ENCODE data around the gene SLC16A8.
"Not testable (repeated sequence)": the region's sequence is repeated elsewhere in the genome, so short reads cannot be mapped to it uniquely, and the experiment has no call there.

The SLC16A8 gene

DNA sequence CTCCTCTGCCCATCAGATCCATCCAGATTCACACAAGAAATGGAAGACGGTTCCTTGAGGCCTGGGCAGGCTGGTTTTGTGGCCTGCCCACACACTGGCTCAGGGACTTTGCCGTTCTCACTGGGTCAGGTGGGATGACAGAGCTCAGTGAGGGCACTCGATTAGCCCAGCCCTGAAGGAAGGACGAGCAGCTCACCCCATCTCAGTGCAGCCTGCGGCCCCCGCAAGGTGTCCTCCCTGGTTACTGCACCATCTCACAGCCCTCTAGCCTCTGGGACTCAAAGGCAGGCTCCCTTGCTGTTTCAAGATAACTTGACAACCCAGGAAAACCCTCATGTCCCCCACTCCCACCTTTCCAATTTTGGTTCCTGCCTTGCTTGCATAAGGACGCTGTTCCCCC, 4.2 kb downstream of the SLC16A8 start:
- in situ Hi-C loops (cut with HindIII; ENCODE audit: low pct_unique_long_range_greater_than_20kb, low sequenced_read_pairs) = no loop called here
- no peak for TF ChIP-seq JUND (IDR thresholded peaks at IDR 0.05; ENCODE audit: low read depth)
- no peak for DNase-seq (ENCODE audit: low read depth in 1 of 2, low spot score in 1 of 2)

- DNase-seq (ENCODE audit: low read depth in 1 of 2, low spot score in 1 of 2); in situ Hi-C loops (cut with HindIII; ENCODE audit: low pct_unique_long_range_greater_than_20kb, low sequenced_read_pairs): not testable (repeated sequence)
These were observed 4.8 kb downstream of the SLC16A8 start for GRCh38 chr22:38079208-38079607.

DNA sequence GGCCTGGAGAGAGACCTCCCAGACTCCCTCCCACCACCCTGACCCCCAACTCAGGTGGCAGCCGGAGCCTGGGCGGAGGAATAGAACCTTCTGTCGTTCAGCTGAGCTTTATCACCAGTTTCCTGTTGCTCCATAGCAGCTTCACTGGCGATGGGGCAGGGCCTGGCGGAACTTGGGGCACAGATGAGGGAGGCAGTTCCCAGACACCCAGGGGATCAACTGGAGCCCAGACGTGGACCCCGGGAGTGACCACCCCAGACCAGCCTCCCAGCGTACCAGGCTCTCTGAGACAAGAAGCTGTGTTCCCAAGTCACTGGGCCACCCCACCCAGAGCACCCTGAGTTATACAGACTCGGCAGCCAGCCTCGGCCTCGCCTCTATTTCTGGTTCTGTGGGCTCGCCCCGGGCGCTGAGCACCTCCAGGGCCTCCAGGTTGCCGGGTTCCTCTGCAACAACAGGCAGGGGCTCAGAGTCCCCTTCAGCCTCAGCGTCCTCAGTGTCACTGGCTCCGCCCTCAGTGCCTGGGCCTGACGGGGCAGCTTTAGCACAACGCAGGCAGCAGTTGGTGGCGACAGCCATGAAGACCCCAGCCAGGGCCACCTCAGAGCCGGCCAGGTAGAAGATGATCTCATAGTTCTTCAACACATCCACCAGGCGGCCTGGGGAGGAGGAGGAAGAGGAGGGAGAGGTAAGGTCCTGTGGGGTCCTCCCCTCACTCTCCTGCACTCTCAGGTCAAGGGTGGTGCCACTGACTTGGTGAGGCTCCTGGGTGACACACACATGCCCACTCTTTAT, 5.7 kb downstream of the SLC16A8 start:
- in situ Hi-C loops (cut with HindIII; ENCODE audit: low pct_unique_long_range_greater_than_20kb, low sequenced_read_pairs) = no loop called here
- no peak for TF ChIP-seq JUND (IDR thresholded peaks at IDR 0.05; ENCODE audit: low read depth)

DNA sequence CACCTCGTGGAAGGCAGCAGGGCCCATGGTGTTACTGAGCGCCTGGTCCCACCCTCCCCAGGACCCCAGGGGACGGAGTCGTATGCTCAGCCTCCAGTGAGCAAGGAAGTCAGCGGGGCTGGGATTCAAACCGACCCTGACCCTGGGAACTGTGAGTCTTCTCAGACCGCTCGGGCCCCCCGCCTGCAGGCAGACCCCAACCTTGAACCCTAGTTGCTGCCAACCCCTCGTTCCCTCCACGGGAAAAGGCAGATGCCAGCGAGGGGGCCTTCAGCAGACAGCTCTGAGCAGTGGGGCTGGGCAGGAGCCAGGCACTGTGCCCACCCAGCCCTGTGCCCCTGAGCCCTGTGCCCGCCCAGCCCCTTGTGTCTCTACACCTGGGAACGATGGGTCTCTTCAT, 6.4 kb downstream of the SLC16A8 start:
- in situ Hi-C loops (cut with HindIII; ENCODE audit: low pct_unique_long_range_greater_than_20kb, low sequenced_read_pairs) = no loop called here
- TF ChIP-seq JUND (IDR thresholded peaks at IDR 0.05; ENCODE audit: low read depth) = no peak
- no peak for DNase-seq (ENCODE audit: low read depth in 1 of 2, low spot score in 1 of 2)

More for the DNA sequence above, 5.7 kb downstream of the SLC16A8 start:
- no peak for DNase-seq (ENCODE audit: low read depth in 1 of 2, low spot score in 1 of 2)

DNA sequence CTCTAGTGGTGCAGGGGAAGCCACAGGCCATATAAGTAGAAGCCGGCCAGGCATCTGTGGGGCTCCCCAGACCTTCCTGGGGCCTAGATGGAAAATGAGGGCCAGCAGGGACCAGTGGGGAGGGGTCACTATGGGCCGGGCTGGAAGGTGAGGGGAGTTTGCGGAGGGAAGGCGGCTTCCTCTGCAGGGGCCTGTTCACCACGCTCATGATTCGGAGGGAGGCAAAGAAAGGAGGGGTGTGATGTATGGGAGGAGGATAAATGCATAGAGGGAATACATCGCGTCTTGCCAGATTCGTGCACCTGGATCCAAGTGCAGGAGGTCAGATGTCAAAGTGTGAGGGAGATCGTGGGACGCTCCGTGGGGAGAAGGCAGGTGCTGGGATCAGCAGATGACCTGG, 6.9 kb downstream of the SLC16A8 start:
- in situ Hi-C loops (cut with HindIII; ENCODE audit: low pct_unique_long_range_greater_than_20kb, low sequenced_read_pairs) = no loop called here
- no peak for DNase-seq (ENCODE audit: low read depth in 1 of 2, low spot score in 1 of 2)

DNA sequence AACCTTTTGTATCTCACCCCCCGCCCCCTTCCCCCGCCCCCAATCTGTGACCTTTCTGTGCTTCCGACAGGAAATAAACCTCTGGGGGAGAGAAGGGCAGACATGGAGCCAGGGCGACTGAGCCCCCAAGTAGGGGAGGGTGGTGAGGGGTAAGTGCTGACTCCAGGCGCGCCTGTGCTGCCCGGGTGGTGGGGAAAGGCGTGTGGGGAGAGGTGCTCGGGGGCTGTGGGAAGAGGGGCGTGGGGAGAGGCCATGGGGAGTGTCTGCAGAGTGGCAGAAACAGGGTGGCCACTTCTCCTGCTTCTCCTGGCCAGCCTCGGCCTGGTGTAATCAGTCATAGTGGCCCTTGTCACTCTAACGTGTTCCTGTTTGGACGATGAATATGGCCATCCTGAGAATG, 8.0 kb downstream of the SLC16A8 start:
- DNase-seq (ENCODE audit: low read depth in 1 of 2, low spot score in 1 of 2) = no peak
- in situ Hi-C loops (cut with HindIII; ENCODE audit: low pct_unique_long_range_greater_than_20kb, low sequenced_read_pairs) = no loop called here
- no peak for TF ChIP-seq JUND (IDR thresholded peaks at IDR 0.05; ENCODE audit: low read depth)

More for the DNA sequence above, 6.9 kb downstream of the SLC16A8 start:
- TF ChIP-seq JUND (IDR thresholded peaks at IDR 0.05; ENCODE audit: low read depth) = no peak

DNA sequence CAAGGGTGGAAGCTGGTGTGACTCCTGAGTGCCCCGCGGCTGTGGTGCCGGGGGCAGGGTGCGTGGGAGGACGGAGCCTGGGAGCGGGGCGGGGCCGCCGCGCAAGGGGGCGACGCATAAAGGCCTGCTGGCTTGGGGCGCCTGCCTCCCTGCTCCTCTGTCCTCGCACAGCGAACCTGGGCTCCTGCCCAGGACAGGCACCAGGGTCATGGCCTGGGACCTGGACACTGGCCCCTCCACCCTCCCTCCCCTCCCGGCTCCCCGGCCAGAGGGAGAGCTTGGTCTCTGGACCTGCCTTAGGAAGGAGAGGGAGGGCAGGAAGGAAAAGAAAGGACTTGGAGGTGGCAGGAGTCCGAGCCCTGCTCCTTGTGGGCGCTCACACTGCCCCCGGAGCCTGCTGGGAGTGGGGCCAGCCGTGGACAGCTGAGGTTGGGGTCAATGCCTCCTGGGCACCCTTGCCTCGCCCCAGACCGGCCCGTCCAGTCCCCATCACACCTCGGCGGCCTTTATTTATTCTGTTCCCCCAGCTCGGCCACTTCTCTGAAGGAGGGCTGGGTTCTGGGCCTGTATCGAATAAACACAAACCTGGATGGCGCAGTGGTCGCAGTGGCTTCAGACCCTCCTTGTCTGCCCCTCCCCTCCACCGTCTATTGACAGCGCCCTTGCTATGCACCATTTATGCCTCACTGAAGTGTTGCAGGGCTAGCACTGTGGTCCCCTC, 8.7 kb downstream of the SLC16A8 start:
- no peak for DNase-seq (ENCODE audit: low read depth in 1 of 2, low spot score in 1 of 2)
- in situ Hi-C loops (cut with HindIII; ENCODE audit: low pct_unique_long_range_greater_than_20kb, low sequenced_read_pairs) = no loop called here
- no peak for TF ChIP-seq JUND (IDR thresholded peaks at IDR 0.05; ENCODE audit: low read depth)

- in situ Hi-C loops (cut with HindIII; ENCODE audit: low pct_unique_long_range_greater_than_20kb, low sequenced_read_pairs) = no loop called here
- TF ChIP-seq JUND (IDR thresholded peaks at IDR 0.05; ENCODE audit: low read depth) = no peak
These were observed 9.5 kb downstream of the SLC16A8 start for GRCh38 chr22:38074181-38075104.

DNA sequence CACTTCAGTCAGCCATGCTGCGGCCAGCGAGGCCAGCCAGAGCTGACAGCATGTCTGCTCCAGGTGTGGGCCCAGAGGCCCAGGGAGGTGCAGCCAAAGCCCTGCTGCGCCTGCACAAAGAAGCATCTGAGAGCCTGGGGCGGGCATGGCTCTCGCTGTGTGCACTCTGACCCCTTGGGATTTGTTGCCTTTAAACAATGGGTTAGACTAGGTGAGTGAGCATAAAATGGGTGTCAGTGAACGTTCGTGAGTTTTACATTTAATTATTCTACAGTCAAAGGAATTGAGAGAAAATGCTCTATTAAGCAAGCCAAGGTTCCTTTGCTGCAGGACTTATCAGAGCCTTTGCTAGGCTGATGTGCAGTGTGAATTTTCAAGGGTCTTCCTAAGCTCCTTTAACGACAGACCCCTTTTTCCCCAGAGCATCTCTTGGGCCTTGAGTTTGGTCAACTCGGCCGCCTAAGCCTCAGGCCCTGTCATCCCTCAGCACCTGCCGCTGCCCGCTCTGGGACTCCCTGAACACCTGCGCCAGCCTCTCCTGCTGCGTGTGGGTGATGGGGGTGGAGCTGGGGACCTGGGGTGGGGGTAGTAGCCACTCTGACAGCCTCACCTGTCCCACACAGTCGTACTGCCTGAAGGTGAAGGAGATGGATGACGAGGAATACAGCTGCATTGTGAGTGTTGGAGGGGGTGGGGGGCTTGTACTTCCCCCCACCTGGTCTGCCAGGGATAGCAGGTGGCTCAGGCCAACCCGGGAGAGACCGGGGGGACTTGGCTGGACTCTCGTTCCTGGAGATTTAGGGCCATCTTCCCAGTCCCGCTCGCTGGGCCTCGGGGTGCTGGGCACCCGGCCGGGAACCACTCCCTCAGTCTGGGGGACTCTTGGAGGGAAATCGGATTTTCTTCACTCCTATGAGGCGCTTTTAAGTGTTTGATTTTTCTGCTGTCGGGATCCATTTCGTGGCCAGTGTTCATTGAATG, 10.5 kb downstream of the SLC16A8 start:
- no peak for DNase-seq (ENCODE audit: low read depth in 1 of 2, low spot score in 1 of 2)
- TF ChIP-seq JUND (IDR thresholded peaks at IDR 0.05; ENCODE audit: low read depth) = no peak
- in situ Hi-C loops (cut with HindIII; ENCODE audit: low pct_unique_long_range_greater_than_20kb, low sequenced_read_pairs) = no loop called here

More at GRCh38 chr22:38074181-38075104, 9.5 kb downstream of the SLC16A8 start:
- DNase-seq (ENCODE audit: low read depth in 1 of 2, low spot score in 1 of 2) = no peak

GRCh38 chr22:38072322-38073149, 11.4 kb downstream of the SLC16A8 start:
- no peak for DNase-seq (ENCODE audit: low read depth in 1 of 2, low spot score in 1 of 2)
- in situ Hi-C loops (cut with HindIII; ENCODE audit: low pct_unique_long_range_greater_than_20kb, low sequenced_read_pairs) = no loop called here
- TF ChIP-seq JUND (IDR thresholded peaks at IDR 0.05; ENCODE audit: low read depth) = no peak
